HG02981 (cell line): ENCODE measurements around the gene TRIO.

Experiments
- ATAC-seq: cut with Tn5 transposase; IDR thresholded peaks from one replicate; pipeline ENCODE4 v1.9.1; 2021; ENCODE audit warnings: mild to moderate bottlenecking, moderate library complexity; ENCODE audit not compliant: unreplicated experiment

Gene TRIO

GRCh38 chr5:14310901-14311300, 167.8 kb downstream of the TRIO start:
- ATAC-seq: no peak

DNA sequence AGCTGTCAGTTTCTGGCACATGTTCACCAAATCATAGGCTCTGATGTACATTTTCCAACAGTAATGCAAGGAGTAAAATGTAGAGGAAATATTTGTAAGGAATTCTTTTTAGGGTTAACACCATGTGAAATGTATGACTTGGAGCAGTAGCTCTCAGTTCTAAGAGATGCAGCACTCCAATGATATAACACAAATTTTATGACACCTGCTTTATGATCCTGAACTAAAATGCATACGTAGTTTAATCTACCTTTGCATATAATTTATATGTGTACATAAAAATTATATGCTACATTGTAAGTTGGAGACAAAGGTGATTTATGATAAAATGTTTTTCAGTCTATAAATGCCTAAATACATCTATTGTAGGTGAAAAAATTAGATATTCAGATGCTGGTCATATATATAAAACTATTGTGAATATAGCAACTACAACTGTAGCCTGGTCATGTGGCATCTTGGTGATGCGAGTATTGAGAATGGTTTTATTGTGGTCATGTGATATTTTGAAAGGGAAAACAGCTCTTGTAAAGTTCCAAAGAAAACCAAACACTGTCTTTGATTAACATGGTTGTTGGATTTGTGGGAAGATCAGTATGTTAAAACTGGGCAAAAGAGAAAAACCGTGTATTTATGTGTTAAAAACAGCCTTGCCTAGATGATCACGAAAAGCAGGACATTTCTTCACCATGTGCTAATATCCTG, 171.0 kb downstream of the TRIO start:
- ATAC-seq: no peak

DNA sequence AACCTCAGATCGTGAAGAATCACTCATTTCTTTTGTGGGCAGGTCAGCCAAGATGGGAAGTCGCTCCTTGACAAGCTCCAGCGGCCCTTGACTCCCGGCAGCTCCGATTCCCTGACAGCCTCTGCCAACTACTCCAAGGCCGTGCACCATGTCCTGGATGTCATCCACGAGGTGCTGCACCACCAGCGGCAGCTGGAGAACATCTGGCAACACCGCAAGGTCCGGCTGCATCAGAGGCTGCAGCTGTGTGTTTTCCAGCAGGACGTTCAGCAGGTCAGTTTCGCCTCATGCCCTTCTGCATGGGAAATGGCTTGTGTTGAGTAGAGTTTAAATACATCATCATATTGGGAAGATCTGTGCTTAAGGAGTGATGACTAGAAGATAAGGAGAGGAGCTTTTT, 173.3 kb downstream of the TRIO start:
- ATAC-seq: no peak

DNA sequence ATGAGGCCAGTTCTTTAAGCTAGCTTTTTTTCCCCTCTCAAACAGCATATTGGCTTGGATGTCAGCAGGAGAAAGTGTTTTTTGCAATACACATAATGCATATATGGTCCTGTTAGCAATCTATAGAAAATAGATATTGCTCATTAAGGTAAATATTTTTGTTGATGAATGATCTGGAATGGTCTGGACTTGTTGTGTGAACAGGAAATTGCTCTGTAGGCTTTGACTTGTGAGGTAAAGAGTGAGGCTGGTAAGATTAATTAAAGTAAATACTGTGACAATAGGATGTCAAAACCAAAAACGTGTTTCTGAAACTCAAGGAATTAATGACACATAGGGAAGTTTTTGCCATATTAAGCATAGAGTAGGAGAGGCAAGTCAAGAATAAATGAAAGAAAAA, 176.0 kb downstream of the TRIO start:
- ATAC-seq: no peak

DNA sequence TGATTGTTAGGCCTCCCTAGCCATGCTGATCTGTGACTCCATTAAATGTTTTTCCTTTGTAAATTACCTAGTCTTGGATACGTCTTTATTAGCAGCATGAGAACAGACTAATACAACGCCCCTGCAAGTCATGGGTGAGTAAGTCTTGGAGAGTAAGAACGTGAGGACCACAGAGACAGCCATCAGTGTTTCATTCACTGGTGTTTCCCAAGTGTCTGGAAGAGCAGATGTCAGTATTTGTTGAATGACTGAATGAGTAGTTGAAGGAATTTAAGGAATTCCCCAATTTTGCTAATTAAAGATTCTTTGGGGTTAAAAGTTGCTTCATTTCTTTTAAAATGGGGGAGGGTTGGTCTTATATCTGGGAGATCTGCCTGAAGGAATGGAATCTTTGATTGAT, 178.8 kb downstream of the TRIO start:
- no peak for ATAC-seq

GRCh38 chr5:14322437-14323187, 179.5 kb downstream of the TRIO start:
- ATAC-seq: no peak

GRCh38 chr5:14323466-14323865, 180.3 kb downstream of the TRIO start:
- no peak for ATAC-seq

DNA sequence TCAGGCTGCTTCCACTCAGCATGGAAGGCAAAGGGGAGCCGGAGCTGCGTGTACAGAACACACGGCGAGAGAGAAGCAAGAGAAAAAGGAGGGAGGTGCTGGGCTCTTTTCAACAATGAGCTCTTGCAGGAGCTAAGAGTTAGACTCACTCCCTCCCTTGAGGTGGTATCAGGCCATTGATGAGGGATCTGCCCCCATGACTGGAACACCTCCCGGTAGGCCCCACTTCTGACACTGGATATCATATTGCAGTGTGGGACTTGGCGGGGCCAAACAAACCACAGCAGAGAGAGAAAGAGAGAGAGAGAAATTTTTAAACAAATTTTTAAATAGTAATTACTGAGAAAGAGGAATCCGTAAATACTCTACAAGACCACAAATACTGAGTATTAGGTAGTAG, 182.2 kb downstream of the TRIO start:
- no peak for ATAC-seq

DNA sequence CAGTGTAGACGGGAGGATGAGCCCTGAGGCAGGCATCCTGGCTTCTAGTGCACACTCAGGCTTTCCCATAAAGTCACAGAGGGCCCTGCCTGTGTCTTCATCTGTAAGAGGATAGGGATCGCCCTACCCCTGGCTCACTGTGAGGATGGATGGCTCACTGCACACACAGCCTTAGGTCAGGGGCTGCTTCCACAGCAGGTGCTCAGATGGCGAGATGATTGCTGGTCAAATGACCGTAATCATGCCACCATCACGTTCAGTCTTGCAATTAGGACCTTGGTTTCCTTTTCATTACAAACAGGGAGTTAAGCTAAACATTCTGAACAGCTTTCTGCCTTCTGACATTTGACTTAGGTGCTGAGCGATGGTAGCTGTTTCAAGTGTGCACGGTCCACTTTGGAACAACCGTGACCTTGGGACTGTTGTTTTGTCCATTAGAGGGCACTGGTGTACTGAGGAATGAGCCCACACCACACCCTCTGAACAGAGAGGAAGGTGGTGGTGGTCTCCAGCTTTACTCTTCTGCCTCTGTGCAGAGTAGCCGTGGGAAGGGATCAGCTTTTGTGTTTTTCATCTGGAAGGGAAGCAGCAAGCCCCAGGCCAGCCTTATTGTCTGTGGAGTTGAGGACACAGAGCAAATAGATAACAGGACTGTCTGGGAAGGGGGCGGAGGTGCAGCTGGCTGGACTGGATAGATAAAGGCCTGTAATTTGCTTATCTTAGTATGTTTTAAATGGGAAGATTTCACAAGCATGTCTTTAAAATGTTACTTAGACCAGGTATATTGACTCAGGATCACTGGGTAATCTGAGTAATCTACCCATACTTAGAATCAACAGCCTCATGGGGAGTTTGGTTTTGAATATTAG, 183.1 kb downstream of the TRIO start:
- ATAC-seq: no peak

DNA sequence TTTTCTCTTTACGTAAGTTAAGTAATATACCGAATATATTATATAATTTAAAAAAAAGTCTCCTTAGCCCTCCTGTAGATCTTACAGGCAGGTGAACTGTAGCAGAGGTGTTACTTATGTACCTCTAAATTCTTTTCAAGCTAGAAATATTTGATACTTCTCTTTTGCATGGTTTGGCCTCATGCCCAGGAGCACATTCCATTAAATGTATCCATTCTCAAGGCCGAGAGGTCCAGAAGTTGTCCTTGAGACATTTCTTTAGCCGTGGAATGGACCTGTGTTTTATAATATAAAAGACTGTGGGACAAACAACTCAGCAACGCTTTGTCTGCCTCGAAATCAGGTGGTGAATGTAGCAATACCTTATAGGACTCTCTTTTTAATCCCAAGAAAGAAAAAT, 184.5 kb downstream of the TRIO start:
- ATAC-seq: no peak

DNA sequence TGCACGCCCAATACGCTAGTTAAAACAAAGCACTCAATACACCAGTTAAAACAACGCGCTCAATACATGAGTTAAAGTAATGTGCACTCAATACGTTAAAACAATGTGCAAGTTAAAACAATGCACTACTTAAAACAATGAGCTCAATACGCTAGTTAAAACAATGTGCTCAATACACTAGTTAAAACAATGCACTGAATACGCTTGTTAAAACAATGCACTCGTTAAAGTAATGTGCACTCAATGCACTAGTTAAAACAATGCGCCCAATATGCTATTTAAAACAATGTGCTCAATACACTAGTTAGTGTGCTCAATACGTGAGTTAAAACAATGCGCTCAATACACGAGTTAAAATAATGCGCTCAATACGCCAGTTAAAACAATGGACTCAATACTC, 185.0 kb downstream of the TRIO start:
- ATAC-seq: no peak

GRCh38 chr5:14330291-14330690, 187.1 kb downstream of the TRIO start:
- no peak for ATAC-seq

DNA sequence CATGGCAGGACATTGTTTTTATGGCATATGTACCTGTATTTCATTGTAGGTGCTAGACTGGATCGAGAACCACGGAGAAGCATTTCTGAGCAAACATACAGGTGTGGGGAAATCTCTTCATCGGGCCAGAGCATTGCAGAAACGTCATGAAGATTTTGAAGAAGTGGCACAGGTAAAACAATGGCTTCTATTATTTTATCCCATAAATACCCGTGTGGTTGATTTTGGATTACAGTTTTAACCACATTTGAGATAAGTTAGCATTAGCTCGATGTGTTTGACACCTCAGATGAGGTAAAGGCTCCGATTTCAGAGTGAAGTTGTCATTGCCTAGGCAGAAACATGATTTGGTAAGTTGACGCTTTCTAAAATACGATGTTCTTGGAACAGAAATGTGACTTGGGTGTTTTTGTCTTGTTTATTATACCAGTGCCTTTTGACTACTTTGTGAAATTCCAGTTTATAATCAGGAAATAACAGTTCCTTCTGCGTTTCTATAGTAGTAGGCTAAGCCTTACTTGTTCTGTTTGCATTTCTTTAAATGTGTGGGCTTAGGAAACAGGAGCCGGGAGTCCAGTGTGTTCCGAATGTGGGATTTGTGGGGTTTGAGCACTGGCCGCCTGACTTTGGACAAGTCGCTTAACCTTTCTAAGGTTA, 187.7 kb downstream of the TRIO start:
- ATAC-seq: no peak

DNA sequence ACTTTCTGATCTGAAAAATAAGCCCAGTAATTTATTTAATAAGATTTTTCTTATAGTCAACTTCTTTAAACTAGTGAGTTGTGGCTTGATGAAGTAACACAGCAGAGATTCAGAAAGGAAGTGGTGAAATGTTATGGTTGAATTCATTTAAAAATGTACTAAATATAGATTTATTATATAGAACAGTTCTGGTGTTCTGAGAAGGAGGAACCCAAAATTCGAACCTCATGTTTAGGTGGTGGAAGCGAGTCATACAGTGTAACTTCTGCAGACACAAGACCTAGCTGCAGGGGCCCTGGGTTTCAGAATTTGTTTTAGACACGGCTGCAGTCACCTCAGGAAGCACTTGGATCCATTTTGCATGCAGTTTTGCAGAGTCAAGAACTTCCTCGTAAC, 188.2 kb downstream of the TRIO start:
- ATAC-seq: peak; percentile 79

GRCh38 chr5:14332038-14332631, 189.0 kb downstream of the TRIO start:
- ATAC-seq: no peak

DNA sequence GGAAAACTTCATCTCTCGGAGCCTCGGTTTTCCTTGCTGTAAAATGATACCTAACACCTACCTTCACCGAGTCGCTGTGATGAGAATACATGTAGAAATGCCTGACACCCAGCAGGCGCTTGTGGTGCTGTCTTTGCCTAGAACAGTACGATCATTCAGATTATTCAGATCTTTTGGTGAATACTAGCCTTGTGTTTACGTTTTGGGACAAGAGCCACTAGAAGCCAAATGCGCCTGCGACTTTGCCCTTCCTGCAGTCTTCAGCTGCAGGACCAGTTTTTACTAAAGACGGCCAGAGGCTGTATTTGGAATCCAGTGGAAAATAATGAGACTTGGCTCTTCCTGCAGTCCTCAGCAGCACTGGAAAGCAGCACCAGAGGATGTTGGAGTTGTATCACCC, 189.6 kb downstream of the TRIO start:
- no peak for ATAC-seq

GRCh38 chr5:14337593-14337992, 194.5 kb downstream of the TRIO start:
- ATAC-seq: no peak

DNA sequence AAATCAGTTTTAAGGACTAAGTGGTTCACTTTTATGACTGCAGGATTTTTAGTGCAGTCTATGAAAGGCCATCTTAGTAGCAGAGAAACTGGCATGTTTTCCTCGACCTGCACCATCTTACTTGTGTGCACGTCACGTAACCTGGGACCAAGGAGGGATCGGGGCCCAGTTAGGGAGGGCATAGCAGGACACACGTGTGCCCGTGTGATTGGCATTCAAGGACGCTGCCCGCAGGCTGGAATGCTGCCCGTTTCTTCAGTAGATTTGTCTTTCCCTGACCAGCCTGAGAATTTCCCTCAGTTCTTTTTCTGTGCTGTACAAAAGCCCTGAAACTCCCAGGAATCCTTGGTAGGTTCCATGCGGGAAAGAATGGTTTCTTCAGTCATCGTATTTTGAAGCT, 196.3 kb downstream of the TRIO start:
- no peak for ATAC-seq

GRCh38 chr5:14341571-14342230, 198.6 kb downstream of the TRIO start:
- no peak for ATAC-seq

GRCh38 chr5:14342306-14342705, 199.2 kb downstream of the TRIO start:
- ATAC-seq: peak; percentile 95
